ENCODE measurements around the gene SCG5. TPM values are rescaled to one million over a fixed set of nuclear protein-coding genes. Genes with fewer than 3 reads are reported as not detected.

The SCG5 gene
- total RNA-seq, 1 experiment from 2014 or later = 1.3 TPM

DNA sequence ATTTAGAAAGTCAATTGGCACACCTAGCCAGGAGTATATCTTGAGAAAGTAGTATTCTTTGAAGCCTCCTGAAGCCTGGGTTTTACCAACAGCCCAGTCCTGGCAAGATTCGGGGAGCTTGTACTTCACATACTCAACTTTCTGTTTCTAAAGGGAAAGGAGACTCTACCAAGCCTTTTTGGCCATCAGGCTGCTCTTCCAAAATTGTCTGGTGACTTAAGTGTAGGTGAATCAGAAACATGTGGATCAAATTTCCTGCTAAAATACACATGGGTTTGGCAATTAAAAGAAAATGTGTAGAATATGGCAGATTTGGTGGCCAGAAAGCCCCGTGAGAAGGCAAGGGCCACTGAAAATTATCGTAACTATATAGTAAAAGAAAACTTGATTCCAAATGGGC is 60.4 kb downstream of the SCG5 start:
- Histone ChIP-seq H3F3A (ENCODE audit: low read length, unreplicated experiment) (no peaks in the 10 kb centered on the region), H3K9ac (ENCODE audit: low read length) (peak overlapping the region; percentile 49), H3K36me3 (ENCODE audit: low read depth, low read length) (no peaks in the 10 kb centered on the region), H4K20me1 (ENCODE audit: low read length) (no peaks in the 10 kb centered on the region), H2AFZ (ENCODE audit: low read length) (no peak overlapping the region), H3K27ac (ENCODE audit: low read length) (peak overlapping the region; percentile 80), H3K9me2 (replicated peaks; ENCODE audit: low read length) (no peaks in the 10 kb centered on the region), H3K79me2 (ENCODE audit: low read length) (no peaks in the 10 kb centered on the region), H3K4me1 (ENCODE audit: insufficient read depth, low read length) (peaks cover 46% of the 10 kb centered on the region), H3K4me2 (ENCODE audit: low read length) (peak overlapping the region; percentile 7; the same call in 1 of the 2 replicates), H3K9me3 (ENCODE audit: low read length) (no peaks in the 10 kb centered on the region), H3K27me3 (ENCODE audit: low read length) (no peaks in the 10 kb centered on the region), H3K4me3 (ENCODE audit: low read length) (no peak overlapping the region)
- ChIA-PET POLR2A (ENCODE audit: unreplicated experiment) (no interaction called here), CTCF (interaction anchor here (0.7 kb wide), 1 partner anchor 312 kb away, joined by 5 read pairs; no protein-coding TSS in a partner anchor)
- intact Hi-C loops (cut with micrococcal nuclease) = no loop called here
- TF ChIP-seq, protein P1, sequence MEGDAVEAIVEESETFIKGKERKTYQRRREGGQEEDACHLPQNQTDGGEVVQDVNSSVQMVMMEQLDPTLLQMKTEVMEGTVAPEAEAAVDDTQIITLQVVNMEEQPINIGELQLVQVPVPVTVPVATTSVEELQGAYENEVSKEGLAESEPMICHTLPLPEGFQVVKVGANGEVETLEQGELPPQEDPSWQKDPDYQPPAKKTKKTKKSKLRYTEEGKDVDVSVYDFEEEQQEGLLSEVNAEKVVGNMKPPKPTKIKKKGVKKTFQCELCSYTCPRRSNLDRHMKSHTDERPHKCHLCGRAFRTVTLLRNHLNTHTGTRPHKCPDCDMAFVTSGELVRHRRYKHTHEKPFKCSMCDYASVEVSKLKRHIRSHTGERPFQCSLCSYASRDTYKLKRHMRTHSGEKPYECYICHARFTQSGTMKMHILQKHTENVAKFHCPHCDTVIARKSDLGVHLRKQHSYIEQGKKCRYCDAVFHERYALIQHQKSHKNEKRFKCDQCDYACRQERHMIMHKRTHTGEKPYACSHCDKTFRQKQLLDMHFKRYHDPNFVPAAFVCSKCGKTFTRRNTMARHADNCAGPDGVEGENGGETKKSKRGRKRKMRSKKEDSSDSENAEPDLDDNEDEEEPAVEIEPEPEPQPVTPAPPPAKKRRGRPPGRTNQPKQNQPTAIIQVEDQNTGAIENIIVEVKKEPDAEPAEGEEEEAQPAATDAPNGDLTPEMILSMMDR (conservative IDR thresholded peaks at IDR 0.05; ENCODE audit: low read depth, low read length) = no peak
- TF ChIP-seq EZH2phosphoT487 (IDR thresholded peaks at IDR 0.05; ENCODE audit: borderline replicate concordance, low read length) (no peak), EZH2 (IDR thresholded peaks at IDR 0.05; ENCODE audit: low read length, unreplicated experiment) (no peak)
- BruUV-seq (replicated peaks) = no TSS peak
- ATAC-seq (no peak), DNase-seq (no peak)

DNA sequence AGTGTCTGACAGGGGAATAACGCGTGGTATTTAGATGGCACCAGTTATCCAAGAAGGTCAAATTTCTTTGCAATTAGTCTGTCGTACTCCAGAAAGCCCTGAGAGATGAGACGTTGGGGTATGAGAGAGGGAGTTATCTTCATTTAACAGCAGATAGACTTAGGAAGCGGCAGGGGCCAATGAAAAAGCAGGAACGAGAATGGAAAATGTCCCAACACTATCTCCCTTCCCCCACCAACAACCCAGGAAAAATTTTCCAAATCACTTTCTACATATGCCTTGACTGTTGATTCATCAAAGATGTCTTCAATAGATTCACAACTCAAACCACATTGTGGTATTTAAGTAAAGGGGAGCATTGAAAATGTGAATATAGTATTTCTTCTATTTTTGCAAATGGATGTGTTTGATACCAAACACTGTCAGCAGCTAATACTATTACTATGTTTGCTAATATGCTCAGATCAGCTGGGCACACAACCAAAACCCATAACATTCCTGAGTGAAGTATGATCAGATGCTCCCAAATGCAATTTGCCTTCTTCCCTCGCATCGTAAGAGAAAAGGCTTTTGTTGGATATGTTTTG is 63.0 kb downstream of the SCG5 start:
- Histone ChIP-seq H3K36me3 (ENCODE audit: low read depth, low read length) (no peaks in the 10 kb centered on the region), H3F3A (ENCODE audit: low read length, unreplicated experiment) (no peaks in the 10 kb centered on the region), H4K20me1 (ENCODE audit: low read length) (no peaks in the 10 kb centered on the region), H3K4me1 (ENCODE audit: insufficient read depth, low read length) (peaks cover 52% of the 10 kb centered on the region), H3K9me3 (ENCODE audit: low read length) (no peaks in the 10 kb centered on the region), H3K9me2 (replicated peaks; ENCODE audit: low read length) (no peaks in the 10 kb centered on the region), H3K79me2 (ENCODE audit: low read length) (no peaks in the 10 kb centered on the region), H3K4me2 (ENCODE audit: low read length) (no peak overlapping the region), H3K27ac (ENCODE audit: low read length) (peak overlapping the region; percentile 64), H3K4me3 (ENCODE audit: low read length) (no peak overlapping the region), H3K9ac (ENCODE audit: low read length) (no peak overlapping the region), H2AFZ (ENCODE audit: low read length) (peak overlapping the region; percentile 20; the same call in 1 of the 2 replicates), H3K27me3 (ENCODE audit: low read length) (no peaks in the 10 kb centered on the region)
- POLR2A ChIA-PET (ENCODE audit: unreplicated experiment) = interaction anchor here (0.7 kb wide), 1 partner anchor 24 kb away, joined by 3 read pairs; no protein-coding TSS in a partner anchor
- DNase-seq (peak; percentile 79), ATAC-seq (peak; percentile 61)
- CTCF ChIA-PET = interaction anchor here (0.6 to 1.0 kb wide), 2 partner anchors 124 to 252 kb away, joined by 3 to 5 read pairs; no protein-coding TSS in a partner anchor
- no TSS peak for BruUV-seq (replicated peaks)
- intact Hi-C loops (cut with micrococcal nuclease) = no loop called here
- TF ChIP-seq EZH2 (IDR thresholded peaks at IDR 0.05; ENCODE audit: low read length, unreplicated experiment) (no peak), EZH2phosphoT487 (IDR thresholded peaks at IDR 0.05; ENCODE audit: borderline replicate concordance, low read length) (no peak)
- TF ChIP-seq, protein P1 (conservative IDR thresholded peaks at IDR 0.05; ENCODE audit: low read depth, low read length) = no peak

DNA sequence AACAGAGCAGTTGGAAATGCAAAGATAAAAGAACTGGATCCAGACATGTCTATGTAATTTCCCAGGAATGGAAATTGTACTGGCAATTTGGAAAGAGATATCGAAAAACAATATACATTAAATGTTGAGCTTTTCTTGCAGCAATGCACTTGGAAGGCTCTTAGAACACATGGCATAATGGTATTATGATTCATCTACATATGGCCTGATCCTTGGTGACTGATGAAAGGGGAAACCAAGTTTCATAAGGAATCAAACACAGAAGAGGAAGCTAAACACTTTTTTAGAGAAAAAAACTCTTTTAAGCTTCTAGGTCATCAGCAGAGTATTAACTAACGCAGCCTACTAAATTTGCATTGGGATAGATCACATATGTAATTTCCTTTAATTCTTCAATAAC is 63.9 kb downstream of the SCG5 start:
- H3K4me1 ChIP-seq (ENCODE audit: insufficient read depth, low read length) = peaks cover 48% of the 10 kb centered on the region
- H3K4me2 ChIP-seq (ENCODE audit: low read length) = no peak overlapping the region
- no peaks in the 10 kb centered on the region for H3K36me3 ChIP-seq (ENCODE audit: low read depth, low read length)
- DNase-seq = no peak
- no peaks in the 10 kb centered on the region for H3F3A ChIP-seq (ENCODE audit: low read length, unreplicated experiment)
- no peaks in the 10 kb centered on the region for H3K79me2 ChIP-seq (ENCODE audit: low read length)
- no peak overlapping the region for H3K9ac ChIP-seq (ENCODE audit: low read length)
- no peaks in the 10 kb centered on the region for H3K9me2 ChIP-seq (replicated peaks; ENCODE audit: low read length)
- H4K20me1 ChIP-seq (ENCODE audit: low read length) = no peaks in the 10 kb centered on the region
- TF ChIP-seq EZH2phosphoT487 (IDR thresholded peaks at IDR 0.05; ENCODE audit: borderline replicate concordance, low read length) (no peak), EZH2 (IDR thresholded peaks at IDR 0.05; ENCODE audit: low read length, unreplicated experiment) (no peak)
- TF ChIP-seq, protein P1 (conservative IDR thresholded peaks at IDR 0.05; ENCODE audit: low read depth, low read length) = no peak
- POLR2A ChIA-PET (ENCODE audit: unreplicated experiment) = interaction anchor here (0.6 to 0.8 kb wide), 2 partner anchors 9 to 41 kb away, joined by 5 read pairs; no protein-coding TSS in a partner anchor
- H3K9me3 ChIP-seq (ENCODE audit: low read length) = no peaks in the 10 kb centered on the region
- BruUV-seq (replicated peaks) = no TSS peak
- H3K4me3 ChIP-seq (ENCODE audit: low read length) = no peak overlapping the region
- no peak overlapping the region for H2AFZ ChIP-seq (ENCODE audit: low read length)
- no peak for ATAC-seq
- CTCF ChIA-PET = interaction anchor here (0.6 to 1.0 kb wide), 2 partner anchors 123 to 251 kb away, joined by 3 to 5 read pairs; no protein-coding TSS in a partner anchor
- H3K27ac ChIP-seq (ENCODE audit: low read length) = peak overlapping the region; percentile 64
- intact Hi-C loops (cut with micrococcal nuclease) = loop anchor here (5.0 kb wide), 1 partner anchor 43 kb away; no protein-coding TSS in a partner anchor
- no peaks in the 10 kb centered on the region for H3K27me3 ChIP-seq (ENCODE audit: low read length)

All from PC-3 (cell line).